C4-2B (cell line): Measurements from ENCODE around the gene CA7.

Experiments
- H3K27ac ChIP-seq: fragments of 450-650 bp; 2 replicates; pipeline ENCODE4 v1.5.1; 2017
- CTCF ChIP-seq: fragments of 450-650 bp; conservative IDR thresholded peaks from 2 replicates; pipeline ENCODE4 v1.5.1; 2017; ENCODE audit warnings: mild to moderate bottlenecking
- ZFX ChIP-seq: fragments of 450-650 bp; IDR thresholded peaks from 2 replicates; pipeline ENCODE4 v1.6.1; 2017

CA7 gene

GRCh38 chr16:66902648-66903543 lies 58.7 kb downstream of the CA7 start:
- TF ChIP-seq ZFX, result no peak
- no peak for TF ChIP-seq CTCF
- H3K27ac ChIP-seq, result no peak overlapping the region
